ENCODE results near the gene SSTR3. TPM values are rescaled to one million over a fixed set of nuclear protein-coding genes. Genes with fewer than 3 reads are reported as not detected.
A peak's percentile ranks its signal among the peaks of the same experiment; 100 is the strongest.

SSTR3 gene
- total and polyA plus RNA-seq, 2 of the 13 experiments (the other 11 are each of a cell fraction or from before 2014, with no cell fraction given): 0.08 to 0.64 TPM

DNA sequence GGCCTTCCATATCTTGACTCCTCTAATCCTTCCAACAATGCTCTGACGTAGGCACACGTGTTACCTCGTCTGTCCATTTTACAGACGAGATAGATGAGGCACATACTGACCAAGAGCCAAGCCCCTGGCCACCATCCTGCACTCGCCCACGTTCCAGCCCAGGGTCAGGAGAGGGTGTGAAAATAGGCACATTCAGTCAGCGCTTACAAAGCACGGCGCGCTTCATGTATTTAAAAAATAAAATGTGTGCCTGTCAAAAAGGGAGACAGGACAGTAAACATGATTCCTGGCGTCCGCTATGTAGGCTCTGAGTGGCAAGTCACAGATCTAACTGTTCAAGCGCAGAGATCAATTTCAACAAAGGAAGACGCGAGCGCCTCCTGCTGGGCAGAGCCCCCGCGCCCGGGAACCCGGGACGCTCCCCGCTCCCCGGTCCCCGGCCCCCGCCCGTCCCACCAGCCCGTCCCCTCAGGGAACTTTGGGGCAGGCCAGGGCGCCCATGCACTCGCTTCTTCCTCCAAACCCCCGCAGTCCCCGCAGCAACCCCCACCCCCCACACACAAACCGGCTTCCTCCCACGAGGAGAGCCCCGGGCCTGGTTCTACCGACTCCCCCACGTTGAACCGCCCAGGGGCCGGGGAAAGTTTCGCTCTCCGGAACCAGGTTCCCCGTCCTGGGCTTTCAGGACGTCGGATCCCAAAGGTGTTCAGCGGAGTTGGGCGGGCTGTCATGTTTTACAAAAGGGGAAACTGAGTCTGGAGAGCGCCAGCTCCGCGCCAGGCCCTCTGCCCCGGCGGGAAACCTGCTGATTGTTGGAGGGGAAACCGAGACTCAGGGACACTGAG lies 13.8 kb downstream of the SSTR3 start (continued):
- TF ChIP-seq, protein P1, sequence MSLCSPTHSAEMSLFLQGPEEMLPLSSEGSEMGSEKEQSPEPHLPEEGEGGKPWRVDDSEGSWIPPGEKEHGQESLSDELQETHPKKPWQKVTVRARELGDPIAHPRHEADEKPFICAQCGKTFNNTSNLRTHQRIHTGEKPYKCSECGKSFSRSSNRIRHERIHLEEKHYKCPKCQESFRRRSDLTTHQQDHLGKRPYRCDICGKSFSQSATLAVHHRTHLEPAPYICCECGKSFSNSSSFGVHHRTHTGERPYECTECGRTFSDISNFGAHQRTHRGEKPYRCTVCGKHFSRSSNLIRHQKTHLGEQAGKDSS (CRISPR knock-in tag; IDR thresholded peaks at IDR 0.05; ENCODE audit: borderline replicate concordance, low read depth): 0 out of 2 replicates have a peak, but pooled peaks have one; percentile 28
- TF ChIP-seq, protein P2, sequence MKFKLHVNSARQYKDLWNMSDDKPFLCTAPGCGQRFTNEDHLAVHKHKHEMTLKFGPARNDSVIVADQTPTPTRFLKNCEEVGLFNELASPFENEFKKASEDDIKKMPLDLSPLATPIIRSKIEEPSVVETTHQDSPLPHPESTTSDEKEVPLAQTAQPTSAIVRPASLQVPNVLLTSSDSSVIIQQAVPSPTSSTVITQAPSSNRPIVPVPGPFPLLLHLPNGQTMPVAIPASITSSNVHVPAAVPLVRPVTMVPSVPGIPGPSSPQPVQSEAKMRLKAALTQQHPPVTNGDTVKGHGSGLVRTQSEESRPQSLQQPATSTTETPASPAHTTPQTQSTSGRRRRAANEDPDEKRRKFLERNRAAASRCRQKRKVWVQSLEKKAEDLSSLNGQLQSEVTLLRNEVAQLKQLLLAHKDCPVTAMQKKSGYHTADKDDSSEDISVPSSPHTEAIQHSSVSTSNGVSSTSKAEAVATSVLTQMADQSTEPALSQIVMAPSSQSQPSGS (CRISPR knock-in tag; IDR thresholded peaks at IDR 0.05): peak; percentile 30; the same call in 1 of the 2 replicates
- TF ChIP-seq ZNF441 (CRISPR knock-in tag; IDR thresholded peaks at IDR 0.05; ENCODE audit: borderline replicate concordance) (0 out of 2 replicates have a peak, but pooled peaks have one; percentile 22), RAD21 (CRISPR knock-in tag; IDR thresholded peaks at IDR 0.05) (peak; percentile 53; the same call in 1 of the 2 replicates), SMC3 (IDR thresholded peaks at IDR 0.05; ENCODE audit: low read length) (peak; percentile 28; the same call in 1 of the 2 replicates), MEIS1 (CRISPR knock-in tag; IDR thresholded peaks at IDR 0.05; ENCODE audit: borderline replicate concordance) (no peak), HINFP (CRISPR knock-in tag; IDR thresholded peaks at IDR 0.05; ENCODE audit: low read depth) (peak; percentile 76), KDM1A (CRISPR knock-in tag; IDR thresholded peaks at IDR 0.05) (peak; percentile 97), PRMT3 (CRISPR knock-in tag; IDR thresholded peaks at IDR 0.05; ENCODE audit: borderline replicate concordance, low read depth) (peak; percentile 46; the same call in 1 of the 2 replicates), HDAC2 (CRISPR knock-in tag; IDR thresholded peaks at IDR 0.05) (peak; percentile 28; the same call in 1 of the 2 replicates), LCORL (IDR thresholded peaks at IDR 0.05) (no peak), LCORL (CRISPR knock-in tag; IDR thresholded peaks at IDR 0.05) (peak; percentile 28; the same call in 1 of the 2 replicates), MED13 (CRISPR knock-in tag; IDR thresholded peaks at IDR 0.05) (peak; percentile 27; the same call in 1 of the 2 replicates), FOXO1 (CRISPR knock-in tag; IDR thresholded peaks at IDR 0.05) (no peak), MIXL1 (CRISPR knock-in tag; IDR thresholded peaks at IDR 0.05) (no peak), POLR2AphosphoS5 (IDR thresholded peaks at IDR 0.05; ENCODE audit: low read depth, low read length) (no peak), ZNF577 (CRISPR knock-in tag; IDR thresholded peaks at IDR 0.05; ENCODE audit: borderline replicate concordance, low read depth) (no peak), ZNF496 (CRISPR knock-in tag; IDR thresholded peaks at IDR 0.05; ENCODE audit: insufficient replicate concordance) (no peak), YY1 (IDR thresholded peaks at IDR 0.05; ENCODE audit: insufficient read depth, insufficient replicate concordance, low read depth, low read length) (peak; percentile 42), SMARCE1 (IDR thresholded peaks at IDR 0.05; ENCODE audit: borderline replicate concordance) (no peak), ZNF317 (CRISPR knock-in tag; IDR thresholded peaks at IDR 0.05) (no peak)
- TF ChIP-seq, protein P3, sequence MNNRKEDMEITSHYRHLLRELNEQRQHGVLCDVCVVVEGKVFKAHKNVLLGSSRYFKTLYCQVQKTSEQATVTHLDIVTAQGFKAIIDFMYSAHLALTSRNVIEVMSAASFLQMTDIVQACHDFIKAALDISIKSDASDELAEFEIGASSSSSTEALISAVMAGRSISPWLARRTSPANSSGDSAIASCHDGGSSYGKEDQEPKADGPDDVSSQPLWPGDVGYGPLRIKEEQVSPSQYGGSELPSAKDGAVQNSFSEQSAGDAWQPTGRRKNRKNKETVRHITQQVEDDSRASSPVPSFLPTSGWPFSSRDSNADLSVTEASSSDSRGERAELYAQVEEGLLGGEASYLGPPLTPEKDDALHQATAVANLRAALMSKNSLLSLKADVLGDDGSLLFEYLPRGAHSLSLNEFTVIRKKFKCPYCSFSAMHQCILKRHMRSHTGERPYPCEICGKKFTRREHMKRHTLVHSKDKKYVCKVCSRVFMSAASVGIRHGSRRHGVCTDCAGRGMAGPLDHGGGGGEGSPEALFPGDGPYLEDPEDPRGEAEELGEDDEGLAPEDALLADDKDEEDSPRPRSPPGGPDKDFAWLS (CRISPR knock-in tag; IDR thresholded peaks at IDR 0.05; ENCODE audit: borderline replicate concordance): no peak
- TF ChIP-seq, protein P4, sequence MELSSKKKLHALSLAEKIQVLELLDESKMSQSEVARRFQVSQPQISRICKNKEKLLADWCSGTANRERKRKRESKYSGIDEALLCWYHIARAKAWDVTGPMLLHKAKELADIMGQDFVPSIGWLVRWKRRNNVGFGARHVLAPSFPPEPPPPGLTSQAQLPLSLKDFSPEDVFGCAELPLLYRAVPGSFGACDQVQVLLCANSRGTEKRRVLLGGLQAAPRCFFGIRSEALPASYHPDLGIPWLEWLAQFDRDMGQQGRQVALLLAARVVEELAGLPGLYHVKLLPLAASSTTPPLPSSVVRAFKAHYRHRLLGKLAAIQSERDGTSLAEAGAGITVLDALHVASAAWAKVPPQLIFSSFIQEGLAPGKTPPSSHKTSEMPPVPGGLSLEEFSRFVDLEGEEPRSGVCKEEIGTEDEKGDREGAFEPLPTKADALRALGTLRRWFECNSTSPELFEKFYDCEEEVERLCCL (CRISPR knock-in tag; IDR thresholded peaks at IDR 0.05; ENCODE audit: borderline replicate concordance): no peak
